Measurements from ENCODE around the gene BRWD1. TPM values are rescaled to one million over a fixed set of nuclear protein-coding genes. Genes with fewer than 3 reads are reported as not detected.

Gene BRWD1
- polyA plus RNA-seq, 3 donors = 12.1 to 16.8 (median 12.7) TPM

- Histone ChIP-seq H3K4me1 (ENCODE audit: control insufficient read depth in 1 of 2, insufficient read depth in 2 of 2, low read length in 2 of 2) (no peaks in the 10 kb centered on the region), H3K4me2 (replicated peaks; ENCODE audit: extremely low read depth, low read length, poor library complexity, severe bottlenecking) (no peak overlapping the region), H3K79me2 (ENCODE audit: insufficient read depth, low read length) (no peaks in the 10 kb centered on the region), H3K4me3 (replicated peaks in 1 of 3; ENCODE audit: low read depth in 2 of 3, low read length in 3 of 3) (no peak overlapping the region), H2AFZ (ENCODE audit: insufficient read depth, low read depth, low read length, poor library complexity, severe bottlenecking) (no peak overlapping the region), H3K9ac (ENCODE audit: insufficient read depth, low read length, poor library complexity, severe bottlenecking) (no peak overlapping the region), H3K9me3 (replicated peaks in 1 of 2; ENCODE audit: control insufficient read depth in 1 of 2, insufficient read depth in 1 of 2, low read length in 2 of 2) (no peaks in the 10 kb centered on the region), H3K27ac (ENCODE audit: low read depth in 1 of 2, low read length in 2 of 2) (no peak overlapping the region), H3K27me3 (ENCODE audit: control insufficient read depth in 2 of 2, insufficient read depth in 2 of 2, low read length in 2 of 2) (no peaks in the 10 kb centered on the region), H3K36me3 (replicated peaks in 1 of 2; ENCODE audit: control insufficient read depth in 1 of 2, insufficient read depth in 2 of 2, low read length in 2 of 2) (no peaks in the 10 kb centered on the region), H4K20me1 (ENCODE audit: insufficient read depth, low read length) (no peaks in the 10 kb centered on the region)
- peaks cover 0 to 3% (median 1%) of the 10 kb centered on the region in 3 donors for H3K27me3 Mint-ChIP-seq (ENCODE audit: low read depth in 3 of 3)
- no peak overlapping the region for H3K27ac Mint-ChIP-seq
- 100% methylated on average over 2 of the region's 6 CpGs for WGBS (ENCODE audit: insufficient coverage)
- H3K4me3 Mint-ChIP-seq = no peak overlapping the region
- H3K36me3 Mint-ChIP-seq = no peaks in the 10 kb centered on the region
- TF ChIP-seq CTCF (IDR thresholded peaks at IDR 0.05) = no peak
- DNase-seq = no peak
- no peaks in the 10 kb centered on the region for H3K4me1 Mint-ChIP-seq
- H3K9me3 Mint-ChIP-seq = peaks cover 0 to 4% (median 0%) of the 10 kb centered on the region in 7 donors
- intact Hi-C loops (cut with micrococcal nuclease) = no loop called here
Measured at GRCh38 chr21:39150316-39150715, 163.1 kb downstream of the BRWD1 start.

- H4K20me1 ChIP-seq (ENCODE audit: insufficient read depth, low read length) = no peaks in the 10 kb centered on the region
- H3K9ac ChIP-seq (ENCODE audit: insufficient read depth, low read length, poor library complexity, severe bottlenecking) = no peak overlapping the region
- H3K4me3 ChIP-seq (replicated peaks in 1 of 3; ENCODE audit: low read depth in 2 of 3, low read length in 3 of 3) = no peak overlapping the region
- no peaks in the 10 kb centered on the region for H3K27me3 ChIP-seq (ENCODE audit: control insufficient read depth in 2 of 2, insufficient read depth in 2 of 2, low read length in 2 of 2)
- H3K4me1 ChIP-seq (ENCODE audit: control insufficient read depth in 1 of 2, insufficient read depth in 2 of 2, low read length in 2 of 2) = no peaks in the 10 kb centered on the region
- no peaks in the 10 kb centered on the region for H3K4me1 Mint-ChIP-seq
- H3K79me2 ChIP-seq (ENCODE audit: insufficient read depth, low read length) = no peaks in the 10 kb centered on the region
- no peak overlapping the region for H3K4me2 ChIP-seq (replicated peaks; ENCODE audit: extremely low read depth, low read length, poor library complexity, severe bottlenecking)
- H3K4me3 Mint-ChIP-seq = no peak overlapping the region
- intact Hi-C loops (cut with micrococcal nuclease) = no loop called here
- no peak overlapping the region for H2AFZ ChIP-seq (ENCODE audit: insufficient read depth, low read depth, low read length, poor library complexity, severe bottlenecking)
- no peaks in the 10 kb centered on the region for H3K36me3 Mint-ChIP-seq
- DNase-seq = no peak
- no peak overlapping the region for H3K27ac Mint-ChIP-seq
- no peaks in the 10 kb centered on the region for H3K36me3 ChIP-seq (replicated peaks in 1 of 2; ENCODE audit: control insufficient read depth in 1 of 2, insufficient read depth in 2 of 2, low read length in 2 of 2)
- H3K27ac ChIP-seq (ENCODE audit: low read depth in 1 of 2, low read length in 2 of 2) = no peak overlapping the region
- peaks cover 0 to 6% (median 4%) of the 10 kb centered on the region in 7 donors for H3K9me3 Mint-ChIP-seq
- no peak for TF ChIP-seq CTCF (IDR thresholded peaks at IDR 0.05)
- peaks cover 0 to 3% (median 1%) of the 10 kb centered on the region in 3 donors for H3K27me3 Mint-ChIP-seq (ENCODE audit: low read depth in 3 of 3)
- H3K9me3 ChIP-seq (replicated peaks in 1 of 2; ENCODE audit: control insufficient read depth in 1 of 2, insufficient read depth in 1 of 2, low read length in 2 of 2) = peaks cover 4% of the 10 kb centered on the region in 2 donors
Measured at GRCh38 chr21:39149882-39150281, 163.6 kb downstream of the BRWD1 start.

Measured in CD14-positive monocyte (primary cell).